Left ventricle myocardium inferior (tissue), 1 donor: ENCODE data around the gene PTPRS. TPM values are rescaled to one million over a fixed set of nuclear protein-coding genes. Genes with fewer than 3 reads are reported as not detected.

Experiments
- DNase-seq: peaks from one replicate; pipeline ENCODE4 v3.0.0-alpha.2; 2020
- H3K27ac ChIP-seq: fragments of 200-600 bp; replicated peaks from 2 replicates; pipeline ENCODE4 v1.8.0; 2021
- H3K27me3 ChIP-seq: fragments of 200-600 bp; 2 replicates; pipeline ENCODE4 v1.8.0; 2021; ENCODE audit warnings: low read depth
- H3K36me3 ChIP-seq: fragments of 200-600 bp; 2 replicates; pipeline ENCODE4 v1.8.0; 2021
- H3K4me1 ChIP-seq: fragments of 200-600 bp; 2 replicates; pipeline ENCODE4 v1.8.0; 2021
- H3K4me3 ChIP-seq: fragments of 200-600 bp; 2 replicates; pipeline ENCODE4 v1.8.0; 2021; ENCODE audit warnings: mild to moderate bottlenecking, moderate library complexity
- H3K9me3 ChIP-seq: fragments of 200-600 bp; replicated peaks from 2 replicates; pipeline ENCODE4 v1.8.0; 2021
- CTCF ChIP-seq: fragments of 200-600 bp; IDR thresholded peaks from 2 replicates; pipeline ENCODE4 v1.8.0; 2021; ENCODE audit warnings: antibody characterized with exemption, mild to moderate bottlenecking, borderline replicate concordance
- intact Hi-C: fragments of 100-400 bp; cut with micrococcal nuclease; formaldehyde crosslinking; loops from one replicate; pipeline ENCODE4 v1.11.0; 2022
- total RNA-seq: library from RNA; stranded (reverse); fragmentation: NEBNext Ultra II Directional; extraction: Animal tissue kit (Norgen Biotek cat#: 25700); gene quantifications from one replicate; pipeline ENCODE4 v1.2.1, GENCODE V29; 2021
- donor health status: DM: no; HTN: yes; CAD: no; lungs with severe emphysema.

The PTPRS gene
- total RNA-seq, 1 donor from 2014 or later = 40.0 TPM

- H3K36me3 ChIP-seq = no peaks in the 10 kb centered on the region
- intact Hi-C loops = no loop called here
Observed at GRCh38 chr19:5319516-5319915, 21.1 kb downstream of the PTPRS start.

GRCh38 chr19:5318306-5318705 lies 22.3 kb downstream of the PTPRS start:
- H3K4me1 ChIP-seq = peaks cover 6% of the 10 kb centered on the region
- H3K27me3 ChIP-seq = peaks cover 75% of the 10 kb centered on the region
- no peak overlapping the region for H3K27ac ChIP-seq
- H3K4me3 ChIP-seq = no peak overlapping the region
- intact Hi-C loops = no loop called here
- DNase-seq = no peak
- no peaks in the 10 kb centered on the region for H3K36me3 ChIP-seq
- no peak for TF ChIP-seq CTCF
- no peaks in the 10 kb centered on the region for H3K9me3 ChIP-seq

More at GRCh38 chr19:5319516-5319915, 21.1 kb downstream of the PTPRS start:
- no peak for TF ChIP-seq CTCF
- no peak for DNase-seq
- no peak overlapping the region for H3K4me3 ChIP-seq
- peaks cover 6% of the 10 kb centered on the region for H3K4me1 ChIP-seq
- H3K27ac ChIP-seq = no peak overlapping the region
- peaks cover 3% of the 10 kb centered on the region for H3K9me3 ChIP-seq
- peaks cover 72% of the 10 kb centered on the region for H3K27me3 ChIP-seq

- no peak overlapping the region for H3K4me3 ChIP-seq
- intact Hi-C loops = no loop called here
- H3K9me3 ChIP-seq = no peaks in the 10 kb centered on the region
- H3K36me3 ChIP-seq = no peaks in the 10 kb centered on the region
- peaks cover 75% of the 10 kb centered on the region for H3K27me3 ChIP-seq
- no peak for TF ChIP-seq CTCF
- H3K27ac ChIP-seq = no peak overlapping the region
- H3K4me1 ChIP-seq = peaks cover 4% of the 10 kb centered on the region
- no peak for DNase-seq
Observed at GRCh38 chr19:5317321-5317720, 23.3 kb downstream of the PTPRS start.

GRCh38 chr19:5316138-5316537 lies 24.5 kb downstream of the PTPRS start:
- DNase-seq = no peak
- no peaks in the 10 kb centered on the region for H3K36me3 ChIP-seq
- intact Hi-C loops = no loop called here
- H3K9me3 ChIP-seq = no peaks in the 10 kb centered on the region
- no peak for TF ChIP-seq CTCF
- H3K27ac ChIP-seq = no peak overlapping the region
- H3K4me3 ChIP-seq = no peak overlapping the region
- H3K27me3 ChIP-seq = peaks cover 68% of the 10 kb centered on the region
- no peaks in the 10 kb centered on the region for H3K4me1 ChIP-seq

- Histone ChIP-seq H3K27ac (no peak overlapping the region), H3K27me3 (peaks cover 64% of the 10 kb centered on the region), H3K4me3 (no peak overlapping the region), H3K4me1 (no peaks in the 10 kb centered on the region), H3K9me3 (no peaks in the 10 kb centered on the region), H3K36me3 (no peaks in the 10 kb centered on the region)
- TF ChIP-seq CTCF = no peak
- intact Hi-C loops = no loop called here
- no peak for DNase-seq
Observed at GRCh38 chr19:5314907-5315298, 25.7 kb downstream of the PTPRS start.
